Trophoblast cell (in vitro differentiated cells and primary cell): ENCODE measurements around the gene ZSCAN20.

Experiments used
- DNase-seq, 2 donors: peaks; one replicate each; pipeline ENCODE4 v3.0.0-alpha.2; 2016
- H2AFZ ChIP-seq: 2 replicates; pipeline ENCODE4 v1.6.1; 2013; ENCODE audit warnings: low read length, moderate library complexity, mild to moderate bottlenecking; ENCODE audit not compliant: insufficient read depth, poor library complexity
- H2AK5ac ChIP-seq: 2 replicates; pipeline ENCODE4 v1.6.1; 2013; ENCODE audit warnings: mild to moderate bottlenecking, low read length
- H2BK120ac ChIP-seq: 2 replicates; pipeline ENCODE4 v1.6.1; 2013; ENCODE audit warnings: low read length, mild to moderate bottlenecking, moderate library complexity; ENCODE audit not compliant: insufficient read depth, poor library complexity
- H2BK12ac ChIP-seq: 2 replicates; pipeline ENCODE4 v1.6.1; 2013; ENCODE audit warnings: mild to moderate bottlenecking, low read length, moderate library complexity
- H2BK5ac ChIP-seq: 2 replicates; pipeline ENCODE4 v1.6.1; 2013; ENCODE audit warnings: low read length, low read depth, moderate library complexity, mild to moderate bottlenecking; ENCODE audit not compliant: poor library complexity
- H3K14ac ChIP-seq: 2 replicates; pipeline ENCODE4 v1.6.1; 2013; ENCODE audit warnings: mild to moderate bottlenecking, low read length
- H3K18ac ChIP-seq: 2 replicates; pipeline ENCODE4 v1.6.1; 2013; ENCODE audit warnings: mild to moderate bottlenecking, low read length
- H3K23ac ChIP-seq: 2 replicates; pipeline ENCODE4 v1.6.1; 2013; ENCODE audit warnings: low read length
- H3K27ac ChIP-seq: 2 replicates; pipeline ENCODE4 v1.5.1; 2013; ENCODE audit warnings: low read depth, mild to moderate bottlenecking, inconsistent platforms, low read length, moderate library complexity
- H3K27me3 ChIP-seq: 2 replicates; pipeline ENCODE4 v1.6.1; 2013; ENCODE audit warnings: inconsistent platforms, mild to moderate bottlenecking, low read length, moderate library complexity; ENCODE audit not compliant: insufficient read depth
- H3K36me3 ChIP-seq, 2 experiments: 1 replicate in 1 of 2; 2 replicates in 1 of 2; pipeline ENCODE4 v1.6.1; 2013; ENCODE audit warnings: low read length in 2 of 2, mild to moderate bottlenecking in 2 of 2, moderate library complexity in 1 of 2; ENCODE audit not compliant: insufficient read depth in 2 of 2, control insufficient read depth in 1 of 2
- H3K4ac ChIP-seq: 2 replicates; pipeline ENCODE4 v1.6.1; 2013; ENCODE audit warnings: low read depth, mild to moderate bottlenecking, low read length, moderate library complexity
- H3K4me1 ChIP-seq, 2 experiments: 1 replicate in 1 of 2; 2 replicates in 1 of 2; pipeline ENCODE4 v1.6.1; 2013; ENCODE audit warnings: low read length in 2 of 2, mild to moderate bottlenecking in 2 of 2, moderate library complexity in 1 of 2; ENCODE audit not compliant: insufficient read depth in 2 of 2, control insufficient read depth in 1 of 2
- H3K4me2 ChIP-seq: 2 replicates; pipeline ENCODE4 v1.6.1; 2013; ENCODE audit warnings: inconsistent platforms, mild to moderate bottlenecking, low read length, moderate library complexity
- H3K4me3 ChIP-seq: 2 replicates; pipeline ENCODE4 v1.5.1; 2013; ENCODE audit warnings: mild to moderate bottlenecking, low read depth, low read length, inconsistent platforms
- H3K79me1 ChIP-seq: one replicate; pipeline ENCODE4 v1.6.1; 2013; ENCODE audit warnings: low read length
- H3K79me2 ChIP-seq: 2 replicates; pipeline ENCODE4 v1.6.1; 2013; ENCODE audit warnings: low read length, mild to moderate bottlenecking; ENCODE audit not compliant: control insufficient read depth, insufficient read depth, poor library complexity
- H3K9ac ChIP-seq: 2 replicates; pipeline ENCODE4 v1.6.1; 2013; ENCODE audit warnings: mild to moderate bottlenecking, low read length
- H3K9me3 ChIP-seq: 2 replicates; pipeline ENCODE4 v1.6.1; 2013; ENCODE audit warnings: low read depth, mild to moderate bottlenecking, control low read depth, inconsistent platforms, low read length; ENCODE audit not compliant: insufficient read depth
- H4K12ac ChIP-seq: 2 replicates; pipeline ENCODE4 v1.6.1; 2013; ENCODE audit warnings: low read depth, mild to moderate bottlenecking, low read length, moderate library complexity
- H4K8ac ChIP-seq: 2 replicates; pipeline ENCODE4 v1.6.1; 2013; ENCODE audit warnings: low read depth, mild to moderate bottlenecking, low read length, moderate library complexity
- H4K91ac ChIP-seq: one replicate; pipeline ENCODE4 v1.6.1; 2013; ENCODE audit warnings: low read depth, mild to moderate bottlenecking, low read length, moderate library complexity
- WGBS: extraction: QIAGEN DNeasy Blood & Tissue Kit; methylation state at CpG from one replicate; pipeline ENCODE4 v1.1.7; 2013; ENCODE audit warnings: missing lambda C conversion rate; ENCODE audit not compliant: insufficient read length, insufficient coverage; ENCODE audit errors: extremely low coverage; 5-methylcytosine and 5-hydroxymethylcytosine counted together

Gene ZSCAN20

GRCh38 chr1:33468531-33468930 is 3.9 kb upstream of the ZSCAN20 start:
- Histone ChIP-seq H3K27me3 (no peaks in the 10 kb centered on the region), H3K27ac (no peak overlapping the region), H3K4ac (no peak overlapping the region), H3K18ac (no peak overlapping the region), H4K91ac (no peak overlapping the region), H3K36me3 (no peaks in the 10 kb centered on the region), H2BK12ac (no peak overlapping the region), H4K8ac (no peak overlapping the region), H3K9ac (no peak overlapping the region), H3K23ac (no peak overlapping the region), H2BK120ac (no peak overlapping the region), H4K12ac (no peak overlapping the region), H3K14ac (no peak overlapping the region), H2AK5ac (no peak overlapping the region), H2BK5ac (no peak overlapping the region), H3K79me1 (peaks cover 3% of the 10 kb centered on the region), H3K4me2 (no peak overlapping the region), H3K79me2 (no peaks in the 10 kb centered on the region), H3K4me1 (peaks cover 0 to 8% of the 10 kb centered on the region in 2 experiments), H2AFZ (no peak overlapping the region), H3K9me3 (no peaks in the 10 kb centered on the region), H3K4me3 (no peak overlapping the region)
- no peak for DNase-seq
- no CpG with 5 or more reads among the region's 4 CpGs for WGBS

DNA sequence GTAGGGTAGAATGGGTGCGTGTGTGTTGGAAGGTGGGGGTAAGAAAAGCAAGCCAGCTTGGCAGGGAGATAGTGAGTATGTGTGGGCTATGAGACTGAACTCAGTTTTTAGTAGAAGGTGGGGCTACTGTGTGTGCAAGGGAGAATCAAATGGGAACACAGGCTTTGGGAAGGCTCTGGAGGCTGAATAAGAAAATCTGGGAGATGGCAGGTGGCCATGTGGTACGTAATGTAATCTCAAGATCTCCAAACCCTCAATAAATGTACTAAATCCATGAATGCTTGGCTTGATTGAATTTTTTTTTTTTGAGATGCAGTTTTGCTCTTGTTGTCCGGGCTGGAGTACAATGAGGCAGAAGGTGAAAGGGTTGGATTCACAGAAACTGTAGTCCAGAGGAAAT is 3.5 kb upstream of the ZSCAN20 start:
- no peak overlapping the region for H3K27ac ChIP-seq
- no peak overlapping the region for H2BK120ac ChIP-seq
- H3K14ac ChIP-seq, result no peak overlapping the region
- H3K79me2 ChIP-seq, result no peaks in the 10 kb centered on the region
- H2AFZ ChIP-seq, result no peak overlapping the region
- no peak overlapping the region for H4K12ac ChIP-seq
- no peak overlapping the region for H3K18ac ChIP-seq
- H3K23ac ChIP-seq, result no peak overlapping the region
- H3K4me1 ChIP-seq, result peaks cover 0 to 8% of the 10 kb centered on the region in 2 experiments
- H3K4me2 ChIP-seq, result no peak overlapping the region
- no peak overlapping the region for H3K9ac ChIP-seq
- H3K79me1 ChIP-seq, result peaks cover 3% of the 10 kb centered on the region
- no CpG with 5 or more reads among the region's 3 CpGs for WGBS
- H2BK5ac ChIP-seq, result no peak overlapping the region
- H2AK5ac ChIP-seq, result no peak overlapping the region
- no peak for DNase-seq
- no peaks in the 10 kb centered on the region for H3K27me3 ChIP-seq
- H2BK12ac ChIP-seq, result no peak overlapping the region
- H3K36me3 ChIP-seq, result no peaks in the 10 kb centered on the region
- no peaks in the 10 kb centered on the region for H3K9me3 ChIP-seq
- no peak overlapping the region for H4K8ac ChIP-seq
- no peak overlapping the region for H3K4me3 ChIP-seq
- H4K91ac ChIP-seq, result no peak overlapping the region
- H3K4ac ChIP-seq, result no peak overlapping the region

DNA sequence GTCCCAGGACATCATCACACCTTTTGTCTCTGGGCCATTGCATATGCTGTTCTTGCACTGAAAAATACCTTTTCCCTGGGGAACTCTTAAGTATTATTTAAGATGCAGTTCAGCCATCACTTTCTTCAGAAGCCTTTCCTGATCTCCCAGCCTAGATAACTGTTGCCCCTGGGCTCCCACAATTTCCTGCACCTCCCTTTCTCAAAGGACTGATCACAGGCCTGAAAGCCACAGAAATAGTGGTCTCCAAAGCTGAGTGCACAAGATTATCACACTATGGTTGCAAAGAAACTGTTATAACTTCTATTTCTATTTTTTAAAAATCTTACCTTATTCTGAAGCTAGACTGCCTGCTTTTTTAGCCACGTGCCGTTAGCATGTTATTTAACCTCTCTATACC is 2.8 kb upstream of the ZSCAN20 start:
- Histone ChIP-seq H3K9ac (no peak overlapping the region), H3K79me1 (peaks cover 3% of the 10 kb centered on the region), H2BK120ac (no peak overlapping the region), H3K36me3 (no peaks in the 10 kb centered on the region), H3K4me3 (no peak overlapping the region), H2BK12ac (no peak overlapping the region), H2AK5ac (no peak overlapping the region), H3K4me1 (peaks cover 0 to 8% of the 10 kb centered on the region in 2 experiments), H3K4me2 (no peak overlapping the region), H2BK5ac (no peak overlapping the region), H2AFZ (no peak overlapping the region), H3K4ac (no peak overlapping the region), H3K9me3 (no peaks in the 10 kb centered on the region), H3K14ac (no peak overlapping the region), H3K23ac (no peak overlapping the region), H3K18ac (no peak overlapping the region), H4K8ac (no peak overlapping the region), H3K27me3 (no peaks in the 10 kb centered on the region), H3K79me2 (no peaks in the 10 kb centered on the region), H4K91ac (no peak overlapping the region), H4K12ac (no peak overlapping the region), H3K27ac (no peak overlapping the region)
- no CpG with 5 or more reads among the region's 2 CpGs for WGBS
- DNase-seq, result no peak

GRCh38 chr1:33470495-33471012 is 1.9 kb upstream of the ZSCAN20 start:
- Histone ChIP-seq H3K36me3 (no peaks in the 10 kb centered on the region), H4K8ac (no peak overlapping the region), H3K18ac (no peak overlapping the region), H3K4ac (no peak overlapping the region), H3K79me1 (peaks cover 3% of the 10 kb centered on the region), H3K9ac (no peak overlapping the region), H2AK5ac (no peak overlapping the region), H4K91ac (no peak overlapping the region), H2BK5ac (no peak overlapping the region), H3K9me3 (no peaks in the 10 kb centered on the region), H3K23ac (no peak overlapping the region), H4K12ac (no peak overlapping the region), H3K79me2 (no peaks in the 10 kb centered on the region), H2AFZ (no peak overlapping the region), H2BK12ac (no peak overlapping the region), H3K4me1 (peaks cover 0 to 8% of the 10 kb centered on the region in 2 experiments), H3K4me2 (no peak overlapping the region), H3K27me3 (no peaks in the 10 kb centered on the region), H2BK120ac (no peak overlapping the region), H3K27ac (no peak overlapping the region), H3K4me3 (no peak overlapping the region), H3K14ac (no peak overlapping the region)
- no CpG with 5 or more reads among the region's 11 CpGs for WGBS
- DNase-seq, result peak; percentile 79 to 88
